HUES48 (cell line): ENCODE measurements around the gene PIEZO2.

Experiments used
- H3K27ac ChIP-seq: one replicate; pipeline ENCODE4 v1.7.0; 2013; ENCODE audit warnings: low read depth, low read length, inconsistent platforms
- H3K27me3 ChIP-seq: 2 replicates; pipeline ENCODE4 v1.6.1; 2013; ENCODE audit warnings: mild to moderate bottlenecking, low read length; ENCODE audit not compliant: control insufficient read depth, insufficient read depth
- H3K36me3 ChIP-seq: 2 replicates; pipeline ENCODE4 v1.6.1; 2013; ENCODE audit warnings: low read length; ENCODE audit not compliant: control insufficient read depth, insufficient read depth
- H3K4me1 ChIP-seq: 2 replicates; pipeline ENCODE4 v1.6.1; 2013; ENCODE audit warnings: mild to moderate bottlenecking, low read length; ENCODE audit not compliant: control insufficient read depth, insufficient read depth
- H3K4me3 ChIP-seq: 2 replicates; pipeline ENCODE4 v1.5.1; 2013; ENCODE audit warnings: mild to moderate bottlenecking, low read depth, low read length
- H3K9ac ChIP-seq: 2 replicates; pipeline ENCODE4 v1.6.1; 2013; ENCODE audit warnings: mild to moderate bottlenecking, low read depth, low read length, moderate library complexity
- H3K9me3 ChIP-seq: 2 replicates; pipeline ENCODE4 v1.6.1; 2013; ENCODE audit warnings: low read length; ENCODE audit not compliant: control insufficient read depth, insufficient read depth

The PIEZO2 gene

GRCh38 chr18:10787293-10787901 lies 362.0 kb downstream of the PIEZO2 start:
- H3K36me3 ChIP-seq: no peaks in the 10 kb centered on the region

GRCh38 chr18:10785798-10786197 lies 363.6 kb downstream of the PIEZO2 start:
- Histone ChIP-seq H3K4me3 (no peak overlapping the region), H3K9ac (no peak overlapping the region), H3K9me3 (no peaks in the 10 kb centered on the region), H3K27me3 (no peaks in the 10 kb centered on the region), H3K36me3 (no peaks in the 10 kb centered on the region), H3K4me1 (no peaks in the 10 kb centered on the region), H3K27ac (no peak overlapping the region)

More at GRCh38 chr18:10787293-10787901, 362.0 kb downstream of the PIEZO2 start:
- H3K9me3 ChIP-seq: no peaks in the 10 kb centered on the region
- no peaks in the 10 kb centered on the region for H3K27me3 ChIP-seq
- no peak overlapping the region for H3K27ac ChIP-seq
- no peaks in the 10 kb centered on the region for H3K4me1 ChIP-seq
- H3K9ac ChIP-seq: no peak overlapping the region
- no peak overlapping the region for H3K4me3 ChIP-seq

- Histone ChIP-seq H3K27me3 (no peaks in the 10 kb centered on the region), H3K36me3 (no peaks in the 10 kb centered on the region), H3K27ac (no peak overlapping the region), H3K4me3 (no peak overlapping the region), H3K9me3 (no peaks in the 10 kb centered on the region), H3K4me1 (no peaks in the 10 kb centered on the region), H3K9ac (no peak overlapping the region)
These were observed 364.7 kb downstream of the PIEZO2 start for GRCh38 chr18:10784596-10785202.

- Histone ChIP-seq H3K9me3 (no peaks in the 10 kb centered on the region), H3K27ac (no peak overlapping the region), H3K4me1 (no peaks in the 10 kb centered on the region), H3K36me3 (no peaks in the 10 kb centered on the region), H3K4me3 (no peak overlapping the region), H3K9ac (no peak overlapping the region), H3K27me3 (no peaks in the 10 kb centered on the region)
These were observed 365.4 kb downstream of the PIEZO2 start for GRCh38 chr18:10783941-10784340.

- Histone ChIP-seq H3K36me3 (no peaks in the 10 kb centered on the region), H3K9ac (no peak overlapping the region), H3K4me3 (no peak overlapping the region), H3K27ac (no peak overlapping the region), H3K4me1 (peaks cover 3% of the 10 kb centered on the region; the same call in 1 of the 2 replicates), H3K9me3 (no peaks in the 10 kb centered on the region), H3K27me3 (no peaks in the 10 kb centered on the region)
These were observed 372.9 kb downstream of the PIEZO2 start for GRCh38 chr18:10776493-10776892.

- Histone ChIP-seq H3K9ac (no peak overlapping the region), H3K27me3 (no peaks in the 10 kb centered on the region), H3K9me3 (no peaks in the 10 kb centered on the region), H3K27ac (no peak overlapping the region), H3K4me3 (no peak overlapping the region), H3K4me1 (peaks cover 3% of the 10 kb centered on the region; the same call in 1 of the 2 replicates), H3K36me3 (no peaks in the 10 kb centered on the region)
These were observed 374.3 kb downstream of the PIEZO2 start for GRCh38 chr18:10775026-10775425.

GRCh38 chr18:10771053-10771709 lies 378.2 kb downstream of the PIEZO2 start:
- Histone ChIP-seq H3K27ac (no peak overlapping the region), H3K9ac (no peak overlapping the region), H3K4me1 (no peaks in the 10 kb centered on the region), H3K9me3 (no peaks in the 10 kb centered on the region), H3K4me3 (no peak overlapping the region), H3K27me3 (no peaks in the 10 kb centered on the region), H3K36me3 (no peaks in the 10 kb centered on the region)

- H3K27me3 ChIP-seq: no peaks in the 10 kb centered on the region
- no peak overlapping the region for H3K4me3 ChIP-seq
- no peaks in the 10 kb centered on the region for H3K9me3 ChIP-seq
- no peak overlapping the region for H3K9ac ChIP-seq
- H3K36me3 ChIP-seq: no peaks in the 10 kb centered on the region
- no peaks in the 10 kb centered on the region for H3K4me1 ChIP-seq
- H3K27ac ChIP-seq: no peak overlapping the region
These were observed 379.1 kb downstream of the PIEZO2 start for GRCh38 chr18:10770264-10770663.

- H3K27ac ChIP-seq: no peak overlapping the region
- H3K36me3 ChIP-seq: no peaks in the 10 kb centered on the region
- H3K27me3 ChIP-seq: no peaks in the 10 kb centered on the region
- no peaks in the 10 kb centered on the region for H3K4me1 ChIP-seq
- no peak overlapping the region for H3K4me3 ChIP-seq
- H3K9ac ChIP-seq: no peak overlapping the region
- H3K9me3 ChIP-seq: no peaks in the 10 kb centered on the region
These were observed 381.1 kb downstream of the PIEZO2 start for GRCh38 chr18:10768221-10768620.

GRCh38 chr18:10767658-10768057 lies 381.7 kb downstream of the PIEZO2 start:
- Histone ChIP-seq H3K4me1 (no peaks in the 10 kb centered on the region), H3K9ac (no peak overlapping the region), H3K9me3 (no peaks in the 10 kb centered on the region), H3K27ac (no peak overlapping the region), H3K36me3 (no peaks in the 10 kb centered on the region), H3K27me3 (no peaks in the 10 kb centered on the region), H3K4me3 (no peak overlapping the region)

- H3K4me3 ChIP-seq: no peak overlapping the region
- no peak overlapping the region for H3K9ac ChIP-seq
- H3K27me3 ChIP-seq: no peaks in the 10 kb centered on the region
- H3K27ac ChIP-seq: no peak overlapping the region
- H3K36me3 ChIP-seq: no peaks in the 10 kb centered on the region
- no peaks in the 10 kb centered on the region for H3K4me1 ChIP-seq
- no peaks in the 10 kb centered on the region for H3K9me3 ChIP-seq
These were observed 388.4 kb downstream of the PIEZO2 start for GRCh38 chr18:10760986-10761385.
